Measurements from ENCODE around the gene PTPRU. TPM values are rescaled to one million over a fixed set of nuclear protein-coding genes. Genes with fewer than 3 reads are reported as not detected.

PTPRU gene
- total and polyA plus RNA-seq, 4 donors: 1.6 to 15.1 (median 6.0) TPM

- Histone ChIP-seq H3K4me1 (ENCODE audit: control insufficient read depth in 4 of 4, insufficient read depth in 4 of 4, low read length in 3 of 4) (peaks cover 0 to 14% (median 0%) of the 10 kb centered on the region in 4 donors), H3K27ac (ENCODE audit: low read depth in 1 of 2, low read length in 2 of 2) (no peak overlapping the region), H3K9ac (ENCODE audit: low read depth in 1 of 2, low read length in 2 of 2) (no peak overlapping the region), H3K4me3 (ENCODE audit: low read depth in 1 of 3, low read length in 3 of 3) (no peak overlapping the region), H3K27me3 (ENCODE audit: control insufficient read depth in 4 of 4, insufficient read depth in 4 of 4, low read length in 3 of 4) (no peaks in the 10 kb centered on the region), H3K36me3 (ENCODE audit: control insufficient read depth in 4 of 4, insufficient read depth in 3 of 4, low read depth in 1 of 4, low read length in 3 of 4) (peaks cover 0 to 2% (median 0%) of the 10 kb centered on the region in 4 donors), H3K9me3 (ENCODE audit: control insufficient read depth in 4 of 4, low read length in 3 of 4) (no peaks in the 10 kb centered on the region)
- WGBS: 89% methylated on average over 5 of the region's 5 CpGs
- no peak for DNase-seq (ENCODE audit: low spot score)
- TF ChIP-seq, protein P1, sequence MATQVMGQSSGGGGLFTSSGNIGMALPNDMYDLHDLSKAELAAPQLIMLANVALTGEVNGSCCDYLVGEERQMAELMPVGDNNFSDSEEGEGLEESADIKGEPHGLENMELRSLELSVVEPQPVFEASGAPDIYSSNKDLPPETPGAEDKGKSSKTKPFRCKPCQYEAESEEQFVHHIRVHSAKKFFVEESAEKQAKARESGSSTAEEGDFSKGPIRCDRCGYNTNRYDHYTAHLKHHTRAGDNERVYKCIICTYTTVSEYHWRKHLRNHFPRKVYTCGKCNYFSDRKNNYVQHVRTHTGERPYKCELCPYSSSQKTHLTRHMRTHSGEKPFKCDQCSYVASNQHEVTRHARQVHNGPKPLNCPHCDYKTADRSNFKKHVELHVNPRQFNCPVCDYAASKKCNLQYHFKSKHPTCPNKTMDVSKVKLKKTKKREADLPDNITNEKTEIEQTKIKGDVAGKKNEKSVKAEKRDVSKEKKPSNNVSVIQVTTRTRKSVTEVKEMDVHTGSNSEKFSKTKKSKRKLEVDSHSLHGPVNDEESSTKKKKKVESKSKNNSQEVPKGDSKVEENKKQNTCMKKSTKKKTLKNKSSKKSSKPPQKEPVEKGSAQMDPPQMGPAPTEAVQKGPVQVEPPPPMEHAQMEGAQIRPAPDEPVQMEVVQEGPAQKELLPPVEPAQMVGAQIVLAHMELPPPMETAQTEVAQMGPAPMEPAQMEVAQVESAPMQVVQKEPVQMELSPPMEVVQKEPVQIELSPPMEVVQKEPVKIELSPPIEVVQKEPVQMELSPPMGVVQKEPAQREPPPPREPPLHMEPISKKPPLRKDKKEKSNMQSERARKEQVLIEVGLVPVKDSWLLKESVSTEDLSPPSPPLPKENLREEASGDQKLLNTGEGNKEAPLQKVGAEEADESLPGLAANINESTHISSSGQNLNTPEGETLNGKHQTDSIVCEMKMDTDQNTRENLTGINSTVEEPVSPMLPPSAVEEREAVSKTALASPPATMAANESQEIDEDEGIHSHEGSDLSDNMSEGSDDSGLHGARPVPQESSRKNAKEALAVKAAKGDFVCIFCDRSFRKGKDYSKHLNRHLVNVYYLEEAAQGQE (IDR thresholded peaks at IDR 0.05): no peak
- TF ChIP-seq JUND (IDR thresholded peaks at IDR 0.05) (no peak), CTCF (IDR thresholded peaks at IDR 0.05; ENCODE audit: low read depth, low read length, missing input control) (no peak), RXRA (IDR thresholded peaks at IDR 0.05) (no peak), HNF4G (IDR thresholded peaks at IDR 0.05) (no peak), NR2F2 (IDR thresholded peaks at IDR 0.05) (no peak), YY1 (IDR thresholded peaks at IDR 0.05) (no peak), FOXA1 (IDR thresholded peaks at IDR 0.05) (no peak), HNF4A (conservative IDR thresholded peaks at IDR 0.05) (no peak)
- TF ChIP-seq, protein P2, sequence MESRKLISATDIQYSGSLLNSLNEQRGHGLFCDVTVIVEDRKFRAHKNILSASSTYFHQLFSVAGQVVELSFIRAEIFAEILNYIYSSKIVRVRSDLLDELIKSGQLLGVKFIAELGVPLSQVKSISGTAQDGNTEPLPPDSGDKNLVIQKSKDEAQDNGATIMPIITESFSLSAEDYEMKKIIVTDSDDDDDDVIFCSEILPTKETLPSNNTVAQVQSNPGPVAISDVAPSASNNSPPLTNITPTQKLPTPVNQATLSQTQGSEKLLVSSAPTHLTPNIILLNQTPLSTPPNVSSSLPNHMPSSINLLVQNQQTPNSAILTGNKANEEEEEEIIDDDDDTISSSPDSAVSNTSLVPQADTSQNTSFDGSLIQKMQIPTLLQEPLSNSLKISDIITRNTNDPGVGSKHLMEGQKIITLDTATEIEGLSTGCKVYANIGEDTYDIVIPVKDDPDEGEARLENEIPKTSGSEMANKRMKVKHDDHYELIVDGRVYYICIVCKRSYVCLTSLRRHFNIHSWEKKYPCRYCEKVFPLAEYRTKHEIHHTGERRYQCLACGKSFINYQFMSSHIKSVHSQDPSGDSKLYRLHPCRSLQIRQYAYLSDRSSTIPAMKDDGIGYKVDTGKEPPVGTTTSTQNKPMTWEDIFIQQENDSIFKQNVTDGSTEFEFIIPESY (IDR thresholded peaks at IDR 0.05): no peak
Observed at GRCh38 chr1:29284961-29285560, 48.7 kb downstream of the PTPRU start.

GRCh38 chr1:29285771-29286170, 49.4 kb downstream of the PTPRU start:
- 97% methylated on average over 7 of the region's 7 CpGs for WGBS
- H3K9ac ChIP-seq (ENCODE audit: low read depth in 1 of 2, low read length in 2 of 2): no peak overlapping the region
- no peaks in the 10 kb centered on the region for H3K36me3 ChIP-seq (ENCODE audit: control insufficient read depth in 4 of 4, insufficient read depth in 3 of 4, low read depth in 1 of 4, low read length in 3 of 4)
- TF ChIP-seq NR2F2 (IDR thresholded peaks at IDR 0.05): no peak
- TF ChIP-seq, protein P3, sequence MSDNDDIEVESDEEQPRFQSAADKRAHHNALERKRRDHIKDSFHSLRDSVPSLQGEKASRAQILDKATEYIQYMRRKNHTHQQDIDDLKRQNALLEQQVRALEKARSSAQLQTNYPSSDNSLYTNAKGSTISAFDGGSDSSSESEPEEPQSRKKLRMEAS (IDR thresholded peaks at IDR 0.05): no peak
- no peak for TF ChIP-seq EGR1 (IDR thresholded peaks at IDR 0.05; ENCODE audit: low read depth in 2 of 2)
- TF ChIP-seq GABPA (IDR thresholded peaks at IDR 0.05 in 1 of 2, conservative IDR thresholded peaks at IDR 0.05 in 1 of 2): no peak
- TF ChIP-seq, protein P2 (IDR thresholded peaks at IDR 0.05): no peak
- no peak for TF ChIP-seq HNF4G (IDR thresholded peaks at IDR 0.05)
- TF ChIP-seq FOXA1 (IDR thresholded peaks at IDR 0.05): no peak
- TF ChIP-seq RAD21 (IDR thresholded peaks at IDR 0.05): no peak
- TF ChIP-seq TAF1 (conservative IDR thresholded peaks at IDR 0.05): no peak
- TF ChIP-seq JUND (IDR thresholded peaks at IDR 0.05): no peak
- TF ChIP-seq RXRA (IDR thresholded peaks at IDR 0.05): no peak
- no peak for TF ChIP-seq FOXA2 (IDR thresholded peaks at IDR 0.05)
- no peak overlapping the region for H3K4me3 ChIP-seq (ENCODE audit: low read depth in 1 of 3, low read length in 3 of 3)
- H3K9me3 ChIP-seq (ENCODE audit: control insufficient read depth in 4 of 4, low read length in 3 of 4): no peaks in the 10 kb centered on the region
- no peak overlapping the region for H3K27ac ChIP-seq (ENCODE audit: low read depth in 1 of 2, low read length in 2 of 2)
- peaks cover 0 to 14% (median 0%) of the 10 kb centered on the region in 4 donors for H3K4me1 ChIP-seq (ENCODE audit: control insufficient read depth in 4 of 4, insufficient read depth in 4 of 4, low read length in 3 of 4)
- DNase-seq (ENCODE audit: low spot score): no peak
- H3K27me3 ChIP-seq (ENCODE audit: control insufficient read depth in 4 of 4, insufficient read depth in 4 of 4, low read length in 3 of 4): no peaks in the 10 kb centered on the region
